ENCODE results near the gene NDUFS4. TPM values are rescaled to one million over a fixed set of nuclear protein-coding genes. Genes with fewer than 3 reads are reported as not detected.
"Not testable (repeated sequence)": the region's sequence is repeated elsewhere in the genome, so short reads cannot be mapped to it uniquely, and the experiment has no call there.

The NDUFS4 gene
- 62.3 and 87.7 TPM in 2 replicates for total RNA-seq (2014; rRNA removed; shearing (Covaris generic); ENCODE audit: low replicate concordance)

DNA sequence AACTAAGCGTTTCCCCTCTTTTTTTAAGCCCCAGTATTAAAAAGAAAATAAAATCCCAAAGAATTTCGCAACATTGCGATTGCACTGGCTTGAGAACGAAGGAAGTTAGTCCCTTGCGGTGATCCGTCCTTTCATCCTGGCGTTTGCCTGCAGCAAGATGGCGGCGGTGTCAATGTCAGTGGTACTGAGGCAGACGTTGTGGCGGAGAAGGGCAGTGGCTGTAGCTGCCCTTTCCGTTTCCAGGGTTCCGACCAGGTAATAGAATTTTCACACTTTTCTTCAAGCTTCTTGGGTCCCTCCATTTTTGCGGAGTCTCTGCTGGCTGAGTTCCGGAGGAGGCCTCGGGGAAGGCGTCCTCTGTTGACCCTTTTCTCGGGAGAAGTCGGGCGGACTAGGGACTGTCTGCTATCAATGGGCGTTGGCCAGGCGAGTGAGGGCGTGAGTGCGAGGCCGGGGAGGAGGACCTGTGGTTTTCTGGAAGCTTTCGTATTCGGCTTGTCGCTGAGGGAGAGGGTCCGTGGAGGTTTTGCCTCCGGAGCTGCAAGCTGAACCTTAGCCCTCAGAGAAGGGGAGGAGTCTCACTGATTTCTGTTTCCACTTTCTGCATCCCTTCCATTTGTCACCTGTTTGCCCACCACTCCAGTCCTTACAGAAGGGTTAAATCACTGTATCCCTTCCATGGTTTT, at the start of gene NDUFS4:
NDUFS4 (plus strand) TSS at position 134 of the 686 bp plus-strand sequence; CDS start at position 158, 24 bp downstream.
- in situ Hi-C loops (cut with HindIII; ENCODE audit: low pct_unique_long_range_greater_than_20kb, low sequenced_read_pairs): no loop called here
- DNase-seq (ENCODE audit: low read depth): peak; percentile 75

DNA sequence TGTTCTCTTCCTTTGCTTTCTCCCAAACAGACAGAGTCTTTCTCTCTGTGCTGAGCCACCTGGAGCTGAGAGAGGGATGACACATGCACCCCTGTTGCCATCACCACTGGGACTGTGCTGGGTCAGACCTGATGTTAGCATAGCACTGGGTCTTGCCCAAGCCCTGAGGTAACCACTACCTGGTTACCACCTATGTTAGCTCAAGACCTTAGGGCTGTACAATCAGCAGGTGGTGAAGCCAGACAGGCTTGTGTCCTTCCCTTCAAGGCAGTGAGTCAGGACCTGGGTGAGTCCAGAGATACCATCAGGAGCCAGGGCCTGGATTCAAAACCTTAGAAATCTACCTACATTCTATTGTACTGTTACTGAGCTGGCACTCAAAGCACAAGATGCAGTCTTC, 47.9 kb upstream of the NDUFS4 start:
- DNase-seq (ENCODE audit: low read depth): no peak
- in situ Hi-C loops (cut with HindIII; ENCODE audit: low pct_unique_long_range_greater_than_20kb, low sequenced_read_pairs): no loop called here

DNA sequence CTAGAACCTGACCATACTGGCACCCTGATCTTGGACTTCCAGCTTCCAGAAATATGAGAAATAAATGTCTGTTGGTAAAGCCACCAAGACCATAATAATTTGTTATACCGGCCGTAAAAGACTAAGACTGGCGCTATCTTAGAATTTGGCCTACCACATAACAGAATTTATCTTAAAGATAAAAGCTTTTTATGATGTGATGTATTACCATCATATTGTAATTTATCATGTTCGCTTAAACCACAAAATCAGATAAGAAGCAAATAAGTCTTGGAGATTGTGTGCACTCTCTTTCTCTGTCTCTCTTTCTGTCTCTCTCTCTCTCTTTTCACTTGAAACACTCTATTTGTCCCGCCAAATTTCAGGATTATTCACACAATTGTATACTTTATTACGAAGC, 44.5 kb upstream of the NDUFS4 start:
- in situ Hi-C loops (cut with HindIII; ENCODE audit: low pct_unique_long_range_greater_than_20kb, low sequenced_read_pairs): no loop called here
- no peak for DNase-seq (ENCODE audit: low read depth)

DNA sequence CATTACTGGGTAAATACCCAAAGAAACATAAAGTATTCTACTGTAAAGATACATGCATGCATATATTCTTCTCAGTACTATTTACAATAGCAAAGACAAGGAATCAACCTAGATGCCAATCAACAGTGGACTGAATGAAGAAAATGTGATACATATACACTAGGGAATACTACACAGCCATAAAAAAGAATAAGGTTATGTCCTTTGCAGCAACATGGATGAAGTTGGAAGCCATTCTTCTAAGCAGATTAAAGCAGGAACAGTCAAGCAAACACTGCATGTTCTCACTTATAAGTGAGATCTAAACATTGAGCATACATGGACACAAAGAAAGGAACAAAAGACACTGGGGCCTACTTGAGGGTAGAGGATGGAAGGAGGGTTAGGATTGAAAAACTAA, 39.6 kb upstream of the NDUFS4 start:
- no peak for DNase-seq (ENCODE audit: low read depth)
- in situ Hi-C loops (cut with HindIII; ENCODE audit: low pct_unique_long_range_greater_than_20kb, low sequenced_read_pairs): no loop called here

DNA sequence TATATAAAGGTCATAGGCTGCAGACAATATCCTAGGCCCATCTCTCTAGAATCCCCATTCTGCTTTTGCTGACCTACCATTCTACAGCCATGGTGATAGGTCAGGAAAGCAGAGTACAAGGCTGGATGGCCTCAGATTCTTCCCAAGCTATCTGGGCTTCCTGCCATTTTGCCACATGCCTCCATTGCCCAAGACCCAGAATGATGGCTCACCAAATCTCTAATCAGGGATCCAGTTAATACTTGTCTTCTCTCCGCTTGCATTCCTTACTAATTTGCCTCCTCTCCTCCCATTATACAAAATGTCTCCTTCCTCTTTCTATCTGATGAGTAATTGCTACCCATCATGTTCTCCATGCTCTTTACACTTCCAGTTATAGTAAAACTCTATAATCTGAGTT, 22.7 kb upstream of the NDUFS4 start:
- in situ Hi-C loops (cut with HindIII; ENCODE audit: low pct_unique_long_range_greater_than_20kb, low sequenced_read_pairs): no loop called here
- DNase-seq (ENCODE audit: low read depth): no peak

DNA sequence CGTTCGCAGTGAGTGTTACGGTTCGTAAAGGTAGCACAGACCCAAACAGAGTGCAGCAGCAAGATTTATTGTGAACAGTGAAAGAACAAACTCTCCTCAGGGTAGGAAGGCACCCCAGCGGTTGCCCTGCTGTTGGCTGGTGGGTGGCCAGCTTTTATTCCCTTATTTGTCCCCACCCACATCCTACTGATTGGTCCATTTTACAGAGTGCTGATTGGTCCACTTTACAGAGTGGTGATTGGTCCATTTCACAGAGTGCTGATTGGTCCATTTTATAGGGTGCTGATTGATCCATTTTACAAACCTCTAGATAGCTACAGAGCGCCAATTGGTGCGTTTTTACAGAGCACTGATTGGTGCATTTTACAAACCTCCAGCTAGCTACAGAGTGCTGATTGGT, 19.7 kb upstream of the NDUFS4 start:
- in situ Hi-C loops (cut with HindIII; ENCODE audit: low pct_unique_long_range_greater_than_20kb, low sequenced_read_pairs): not testable (repeated sequence)

DNA sequence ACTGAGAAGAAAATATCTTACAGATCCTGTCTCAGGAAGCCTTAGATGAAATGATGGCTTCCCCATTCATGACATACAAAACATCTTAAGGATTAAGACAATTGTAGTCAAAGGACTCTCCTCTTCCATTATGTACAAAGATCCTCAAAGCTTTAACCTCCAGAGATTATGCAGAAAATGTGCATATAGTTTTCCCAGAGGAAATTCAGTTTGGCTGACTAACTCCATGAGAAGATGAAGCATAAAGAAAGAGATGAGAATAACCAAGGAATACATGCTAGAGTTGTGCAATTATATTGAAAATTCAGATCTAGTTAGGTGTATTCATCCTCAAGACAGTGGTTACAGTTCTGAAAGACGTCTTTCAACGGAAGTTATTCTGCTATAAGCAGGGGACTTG, 18.6 kb upstream of the NDUFS4 start:
- in situ Hi-C loops (cut with HindIII; ENCODE audit: low pct_unique_long_range_greater_than_20kb, low sequenced_read_pairs): no loop called here
- no peak for DNase-seq (ENCODE audit: low read depth)

More for the DNA sequence above, 19.7 kb upstream of the NDUFS4 start:
- DNase-seq (ENCODE audit: low read depth): not testable (repeated sequence)

DNA sequence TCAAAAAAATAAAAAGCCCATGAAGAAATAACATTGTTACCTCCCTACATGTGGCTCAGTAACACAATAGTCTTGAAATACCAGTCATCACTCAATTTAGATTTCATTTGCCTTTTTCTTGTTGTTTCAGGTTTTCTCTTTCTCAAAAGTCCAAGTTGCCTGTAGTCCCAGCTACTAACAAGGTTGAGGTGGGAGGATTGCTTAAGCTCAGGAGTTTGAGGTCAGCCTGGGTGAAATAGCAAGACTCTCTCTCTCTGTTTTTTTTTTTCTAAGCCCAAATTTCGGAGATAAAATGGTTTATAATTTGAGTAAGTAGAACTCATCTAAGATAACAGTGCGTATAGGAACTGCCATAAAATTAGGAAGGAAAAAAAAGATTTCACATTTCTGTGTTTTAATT, 17.5 kb upstream of the NDUFS4 start:
- in situ Hi-C loops (cut with HindIII; ENCODE audit: low pct_unique_long_range_greater_than_20kb, low sequenced_read_pairs): no loop called here
- no peak for DNase-seq (ENCODE audit: low read depth)

DNA sequence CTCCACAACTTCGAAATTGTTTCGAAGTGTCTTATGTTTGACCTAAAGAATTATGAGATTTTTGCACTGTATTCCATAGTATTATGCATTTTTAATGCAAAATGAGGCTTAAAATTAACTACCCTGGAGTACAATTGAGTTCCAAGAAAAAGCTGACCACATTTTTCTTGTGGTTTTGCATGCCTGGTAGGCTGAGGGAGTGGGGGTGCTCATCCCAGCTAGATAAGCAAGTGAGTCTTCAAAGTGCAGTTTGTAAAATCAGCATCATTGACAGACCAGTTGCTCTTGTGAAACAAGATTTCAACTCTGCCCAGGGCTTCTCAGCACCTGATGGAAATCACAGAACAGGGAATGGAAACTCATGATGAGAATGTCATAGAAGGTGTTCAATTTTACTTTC, 17.0 kb upstream of the NDUFS4 start:
- DNase-seq (ENCODE audit: low read depth): no peak

DNA sequence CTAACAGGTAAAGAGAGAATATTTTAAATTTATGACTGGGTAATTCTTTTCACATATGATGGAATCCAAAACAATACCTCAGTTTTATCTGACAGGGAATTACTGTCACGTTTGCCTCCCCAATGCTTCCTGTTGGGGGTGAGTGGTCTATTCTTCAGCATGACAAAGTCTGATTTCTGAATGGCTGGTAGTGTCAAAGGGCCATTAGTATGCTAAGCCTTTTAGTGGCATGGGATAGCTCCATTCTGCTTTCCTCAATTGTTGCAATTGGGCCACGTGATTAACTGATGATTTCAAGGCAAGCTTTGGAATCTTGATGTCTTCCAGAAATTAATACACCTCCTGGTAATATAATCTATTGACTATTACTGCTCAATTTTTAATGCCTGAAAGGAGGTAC, 14.7 kb upstream of the NDUFS4 start:
- in situ Hi-C loops (cut with HindIII; ENCODE audit: low pct_unique_long_range_greater_than_20kb, low sequenced_read_pairs): no loop called here

More for the DNA sequence above, 17.0 kb upstream of the NDUFS4 start:
- in situ Hi-C loops (cut with HindIII; ENCODE audit: low pct_unique_long_range_greater_than_20kb, low sequenced_read_pairs): no loop called here

DNA sequence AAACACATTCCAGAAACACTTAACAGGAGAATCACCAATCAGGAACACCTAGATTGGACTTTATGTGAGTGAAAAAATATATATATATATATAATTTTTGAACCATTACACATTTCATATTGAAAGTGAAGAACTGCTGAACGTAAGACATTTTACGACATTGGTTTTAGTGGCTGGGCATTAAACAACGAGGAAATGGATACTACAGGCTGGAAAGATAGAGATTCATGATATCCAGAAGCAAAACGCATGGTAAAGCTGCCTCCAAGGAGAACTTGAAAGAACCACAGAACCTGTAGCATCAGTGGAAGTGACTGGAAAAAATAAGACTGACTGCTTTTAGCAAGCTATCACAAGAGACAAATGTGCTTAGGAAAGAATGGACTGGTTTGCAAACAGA, 13.2 kb upstream of the NDUFS4 start:
- in situ Hi-C loops (cut with HindIII; ENCODE audit: low pct_unique_long_range_greater_than_20kb, low sequenced_read_pairs): no loop called here

More for the DNA sequence above, 14.7 kb upstream of the NDUFS4 start:
- DNase-seq (ENCODE audit: low read depth): no peak

DNA sequence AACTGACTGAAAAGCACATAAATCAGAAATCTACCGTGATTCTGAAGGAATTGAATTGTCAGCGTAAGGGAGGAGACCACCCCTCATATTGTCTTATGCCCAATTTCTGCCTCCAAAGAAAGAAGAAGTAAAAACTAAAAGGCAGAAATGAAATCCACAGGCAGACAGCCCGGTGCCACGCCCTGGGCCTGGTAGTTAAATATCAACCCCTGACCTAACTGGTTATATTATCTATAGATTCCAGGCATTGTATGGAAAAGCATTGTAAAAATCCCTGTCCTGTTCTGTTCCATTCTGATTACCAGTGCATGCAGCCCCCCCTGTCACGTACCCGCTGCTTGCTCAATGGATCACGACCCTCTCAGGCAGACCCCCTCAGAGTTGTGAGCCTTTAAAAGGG, 11.9 kb upstream of the NDUFS4 start:
- DNase-seq (ENCODE audit: low read depth); in situ Hi-C loops (cut with HindIII; ENCODE audit: low pct_unique_long_range_greater_than_20kb, low sequenced_read_pairs): not testable (repeated sequence)

More for the DNA sequence above, 13.2 kb upstream of the NDUFS4 start:
- no peak for DNase-seq (ENCODE audit: low read depth)

DNA sequence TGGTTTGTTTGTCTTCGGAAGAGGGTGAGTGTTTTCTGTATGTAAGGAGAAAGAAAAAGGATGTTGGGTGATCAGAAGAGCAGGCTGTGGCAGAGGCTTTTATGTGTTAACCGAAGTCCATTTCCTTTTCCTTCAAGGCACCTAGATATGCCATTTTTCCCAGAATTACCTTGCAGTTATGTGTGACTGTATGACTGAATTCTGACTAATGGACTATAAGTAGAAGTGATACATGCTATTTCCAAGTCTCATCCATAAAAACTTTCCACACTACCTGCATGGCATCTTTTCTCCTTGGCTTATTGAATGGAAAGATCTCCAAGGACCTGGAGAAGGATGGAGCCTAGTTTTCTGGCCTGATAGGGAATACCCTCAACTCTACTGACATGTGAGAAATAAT, 10.6 kb upstream of the NDUFS4 start:
- in situ Hi-C loops (cut with HindIII; ENCODE audit: low pct_unique_long_range_greater_than_20kb, low sequenced_read_pairs): no loop called here

DNA sequence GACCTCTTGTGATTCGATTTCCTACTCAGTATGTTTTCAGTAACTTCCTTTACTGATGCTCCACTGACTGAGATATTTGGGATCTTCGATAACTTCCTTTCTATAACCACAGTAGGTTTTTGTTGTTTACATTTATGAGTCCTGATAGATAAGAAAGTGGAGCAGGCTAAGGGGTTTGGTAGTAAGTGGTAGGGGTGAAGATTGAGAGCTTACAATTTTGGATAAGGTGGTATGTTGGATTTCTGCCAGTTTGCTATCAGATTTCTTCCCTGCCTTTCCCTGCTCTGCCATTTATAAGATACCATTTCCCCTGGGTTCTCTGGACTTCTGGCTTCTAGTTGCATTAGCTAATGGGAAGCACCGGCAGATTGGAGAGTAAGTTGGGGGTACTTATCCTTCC, 7.9 kb upstream of the NDUFS4 start:
- no peak for DNase-seq (ENCODE audit: low read depth)
- in situ Hi-C loops (cut with HindIII; ENCODE audit: low pct_unique_long_range_greater_than_20kb, low sequenced_read_pairs): no loop called here

More for the DNA sequence above, 10.6 kb upstream of the NDUFS4 start:
- DNase-seq (ENCODE audit: low read depth): no peak

DNA sequence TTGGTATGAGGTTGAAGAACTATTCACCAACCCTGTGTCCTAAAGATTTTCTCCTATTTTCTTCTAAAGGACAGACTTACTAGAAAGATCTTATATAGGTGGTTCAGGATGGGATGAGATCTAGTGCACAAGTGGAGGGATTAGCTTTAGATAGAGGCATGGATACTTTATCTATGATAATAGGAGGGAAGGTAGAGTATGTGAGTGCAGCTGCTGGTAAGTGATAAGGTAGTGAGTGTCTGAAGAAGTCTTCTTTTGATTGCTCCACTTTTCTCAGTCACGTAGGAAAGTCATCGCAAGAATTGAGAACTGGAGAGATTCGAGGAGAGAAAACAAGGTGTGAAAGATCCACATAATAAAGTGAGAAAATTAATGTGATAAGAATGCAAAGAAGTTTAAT, 6.0 kb upstream of the NDUFS4 start:
- in situ Hi-C loops (cut with HindIII; ENCODE audit: low pct_unique_long_range_greater_than_20kb, low sequenced_read_pairs): no loop called here

DNA sequence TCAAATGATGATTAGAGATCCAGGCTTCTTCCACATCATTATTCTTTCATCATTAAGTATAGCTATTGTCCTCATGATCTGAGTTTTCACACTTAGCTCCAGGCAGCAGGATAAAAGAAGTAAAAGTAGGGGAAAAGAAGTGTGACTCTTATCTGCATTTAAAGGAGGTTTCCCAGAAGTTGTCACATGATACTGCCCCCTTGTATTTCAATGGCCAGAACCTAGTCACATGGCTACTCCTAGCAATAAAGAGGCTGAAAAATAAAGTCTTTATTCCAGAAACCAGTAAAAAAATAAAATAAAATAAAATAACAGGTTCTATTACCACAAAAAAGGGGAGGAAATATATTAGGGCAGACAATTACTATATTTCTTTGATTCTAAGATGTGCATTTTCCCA, 5.3 kb upstream of the NDUFS4 start:
- DNase-seq (ENCODE audit: low read depth): no peak
- in situ Hi-C loops (cut with HindIII; ENCODE audit: low pct_unique_long_range_greater_than_20kb, low sequenced_read_pairs): no loop called here

More for the DNA sequence above, 6.0 kb upstream of the NDUFS4 start:
- DNase-seq (ENCODE audit: low read depth): no peak

DNA sequence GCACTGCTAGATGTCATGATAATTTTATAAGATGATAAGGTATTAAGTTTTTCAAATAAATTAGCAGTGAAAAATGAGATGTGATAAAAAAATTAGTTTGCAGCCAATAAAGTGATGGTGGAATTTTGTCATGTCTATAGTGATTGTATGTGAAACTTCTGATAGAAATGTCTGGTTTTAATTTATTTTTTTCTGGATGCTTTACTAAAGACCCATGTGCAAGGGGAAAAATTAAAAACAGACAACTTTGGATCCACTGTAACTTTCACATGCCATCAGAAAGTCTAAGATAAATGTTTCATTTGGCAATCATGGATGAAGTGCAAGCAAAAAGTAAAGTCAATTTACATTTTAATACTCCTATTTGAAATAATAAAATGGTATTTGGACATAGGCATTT, 4.4 kb upstream of the NDUFS4 start:
- DNase-seq (ENCODE audit: low read depth): no peak
- in situ Hi-C loops (cut with HindIII; ENCODE audit: low pct_unique_long_range_greater_than_20kb, low sequenced_read_pairs): no loop called here

DNA sequence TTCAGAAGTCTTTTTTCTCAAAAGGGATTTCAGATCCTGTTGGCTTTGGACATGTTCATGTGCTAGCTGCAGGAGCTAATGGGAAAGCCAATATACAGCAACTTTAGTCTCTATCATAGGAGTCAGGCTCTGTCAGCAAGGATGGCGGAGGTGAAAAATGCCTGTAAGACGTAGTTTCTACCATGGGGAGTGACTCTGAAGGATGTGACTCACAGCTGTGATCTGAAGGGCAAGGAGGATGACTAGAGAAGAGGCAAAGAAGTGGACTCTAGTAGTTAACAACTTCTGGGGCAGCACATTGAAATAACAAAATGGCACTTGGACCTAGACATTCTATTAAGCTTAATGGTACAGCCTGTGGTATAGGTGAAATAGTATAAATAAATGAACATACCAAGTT, 3.1 kb upstream of the NDUFS4 start:
- no peak for DNase-seq (ENCODE audit: low read depth)
- in situ Hi-C loops (cut with HindIII; ENCODE audit: low pct_unique_long_range_greater_than_20kb, low sequenced_read_pairs): no loop called here

DNA sequence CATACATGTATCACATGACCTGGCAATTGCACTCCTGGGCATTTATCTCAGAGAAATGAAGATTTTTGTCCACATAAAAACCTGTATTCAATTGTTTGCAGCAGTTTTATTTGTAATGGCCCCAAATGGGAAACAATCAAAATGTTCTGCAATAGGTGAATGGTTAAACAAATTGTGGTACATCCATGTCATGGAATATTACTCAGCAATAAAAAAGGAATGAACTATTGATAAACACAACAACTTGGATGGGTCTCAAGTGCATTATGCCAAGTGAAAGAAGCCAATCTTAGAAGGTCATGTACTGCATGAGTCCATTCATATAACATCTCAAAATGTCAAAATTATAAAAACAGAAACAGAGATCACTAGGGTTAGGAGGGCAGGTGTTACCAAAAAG, 1.5 kb upstream of the NDUFS4 start:
- in situ Hi-C loops (cut with HindIII; ENCODE audit: low pct_unique_long_range_greater_than_20kb, low sequenced_read_pairs): no loop called here
- DNase-seq (ENCODE audit: low read depth): no peak

DNA sequence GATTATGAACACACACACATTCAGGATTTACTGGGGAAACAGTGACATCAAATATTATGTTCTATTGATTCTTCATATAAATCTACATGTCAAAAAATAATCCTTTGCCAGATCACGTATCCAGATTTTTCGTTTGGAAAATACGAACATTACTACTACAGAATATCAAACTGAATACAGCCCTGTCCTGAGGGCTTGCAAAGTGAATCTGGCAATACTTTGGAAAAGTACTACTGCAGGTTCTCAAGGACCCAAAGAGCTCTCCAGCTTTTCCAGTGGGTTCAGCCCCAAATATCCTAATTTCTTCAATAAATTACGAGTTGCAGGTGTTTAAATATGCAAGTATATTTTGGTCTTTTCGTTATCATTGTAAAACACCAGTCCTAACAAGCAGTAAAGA, 411 bp upstream of the NDUFS4 start:
- no peak for DNase-seq (ENCODE audit: low read depth)
- in situ Hi-C loops (cut with HindIII; ENCODE audit: low pct_unique_long_range_greater_than_20kb, low sequenced_read_pairs): no loop called here
